Measurements from ENCODE around the gene DLEC1.
"Not testable (repeated sequence)": the region's sequence is repeated elsewhere in the genome, so short reads cannot be mapped to it uniquely, and the experiment has no call there.

Gene DLEC1

DNA sequence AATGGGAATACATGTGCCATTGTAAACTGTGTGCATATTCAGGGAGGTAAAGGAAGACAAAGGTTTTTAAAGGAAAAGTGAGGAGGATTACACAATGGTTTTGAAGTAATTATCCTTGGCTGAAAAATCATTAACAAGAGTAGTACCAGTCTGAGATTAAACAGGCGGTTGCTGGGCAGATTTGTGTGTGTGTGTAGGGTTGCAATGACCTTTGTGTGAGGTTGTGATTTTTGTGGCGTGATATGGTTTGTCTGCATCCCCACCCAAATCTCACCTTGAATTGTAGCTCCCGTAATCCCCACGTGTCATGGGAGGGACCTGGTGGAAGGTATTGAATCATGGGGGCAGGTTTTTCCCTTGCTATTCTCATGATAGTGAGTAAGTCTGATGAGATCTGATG is 7.0 kb downstream of the DLEC1 start:
- ChIA-PET POLR2A (no interaction called here), CTCF (no interaction called here)
- TF ChIP-seq, protein P1, sequence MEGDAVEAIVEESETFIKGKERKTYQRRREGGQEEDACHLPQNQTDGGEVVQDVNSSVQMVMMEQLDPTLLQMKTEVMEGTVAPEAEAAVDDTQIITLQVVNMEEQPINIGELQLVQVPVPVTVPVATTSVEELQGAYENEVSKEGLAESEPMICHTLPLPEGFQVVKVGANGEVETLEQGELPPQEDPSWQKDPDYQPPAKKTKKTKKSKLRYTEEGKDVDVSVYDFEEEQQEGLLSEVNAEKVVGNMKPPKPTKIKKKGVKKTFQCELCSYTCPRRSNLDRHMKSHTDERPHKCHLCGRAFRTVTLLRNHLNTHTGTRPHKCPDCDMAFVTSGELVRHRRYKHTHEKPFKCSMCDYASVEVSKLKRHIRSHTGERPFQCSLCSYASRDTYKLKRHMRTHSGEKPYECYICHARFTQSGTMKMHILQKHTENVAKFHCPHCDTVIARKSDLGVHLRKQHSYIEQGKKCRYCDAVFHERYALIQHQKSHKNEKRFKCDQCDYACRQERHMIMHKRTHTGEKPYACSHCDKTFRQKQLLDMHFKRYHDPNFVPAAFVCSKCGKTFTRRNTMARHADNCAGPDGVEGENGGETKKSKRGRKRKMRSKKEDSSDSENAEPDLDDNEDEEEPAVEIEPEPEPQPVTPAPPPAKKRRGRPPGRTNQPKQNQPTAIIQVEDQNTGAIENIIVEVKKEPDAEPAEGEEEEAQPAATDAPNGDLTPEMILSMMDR (IDR thresholded peaks at IDR 0.05; ENCODE audit: control extremely low read depth, extremely low read depth, low read depth, missing control alignments), result no peak
- DNase-seq (ENCODE audit: extremely low spot score), result no peak

DNA sequence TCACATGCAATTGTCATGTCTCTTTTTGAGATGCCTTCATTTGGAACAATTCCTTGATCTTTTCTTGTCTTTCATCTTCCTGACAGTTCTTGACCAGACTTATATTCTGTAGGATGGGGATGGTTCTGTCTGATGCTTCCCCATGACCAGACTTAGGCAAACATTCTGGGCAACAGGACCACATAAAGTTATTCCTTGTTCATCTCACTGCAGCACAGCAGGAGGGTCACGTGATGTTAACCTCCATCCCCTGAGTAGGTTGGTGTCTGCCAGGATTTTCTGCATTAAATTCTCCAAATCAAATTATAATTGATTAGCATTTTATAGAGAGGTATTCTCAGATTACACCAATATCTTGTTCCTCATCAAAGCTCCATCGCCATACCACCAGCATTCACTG is 7.8 kb downstream of the DLEC1 start:
- ChIA-PET CTCF (no interaction called here), POLR2A (no interaction called here)
- no peak for DNase-seq (ENCODE audit: extremely low spot score)
- TF ChIP-seq, protein P1 (IDR thresholded peaks at IDR 0.05; ENCODE audit: control extremely low read depth, extremely low read depth, low read depth, missing control alignments), result no peak

DNA sequence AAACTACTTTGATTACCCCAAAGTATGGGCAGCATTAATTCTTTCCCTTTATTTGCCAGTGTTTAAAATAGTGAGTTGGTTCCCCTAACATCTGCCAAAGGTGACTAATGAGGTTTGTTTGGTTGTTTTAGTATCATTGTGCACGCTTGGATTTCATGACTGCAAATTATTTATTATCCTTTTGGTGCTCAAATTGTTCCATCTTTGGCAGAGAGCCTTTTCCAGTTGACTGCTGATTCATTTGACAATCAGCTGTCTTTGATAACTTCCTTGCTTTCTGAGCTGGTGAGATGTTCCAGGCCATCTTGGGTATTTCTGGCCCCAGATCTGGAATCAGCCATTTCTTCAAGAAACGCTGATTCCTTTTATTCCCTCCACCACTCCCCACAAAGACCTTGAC is 8.9 kb downstream of the DLEC1 start:
- TF ChIP-seq, protein P1 (IDR thresholded peaks at IDR 0.05; ENCODE audit: control extremely low read depth, extremely low read depth, low read depth, missing control alignments), result no peak
- POLR2A ChIA-PET, result no interaction called here
- CTCF ChIA-PET, result no interaction called here
- DNase-seq (ENCODE audit: extremely low spot score), result no peak

DNA sequence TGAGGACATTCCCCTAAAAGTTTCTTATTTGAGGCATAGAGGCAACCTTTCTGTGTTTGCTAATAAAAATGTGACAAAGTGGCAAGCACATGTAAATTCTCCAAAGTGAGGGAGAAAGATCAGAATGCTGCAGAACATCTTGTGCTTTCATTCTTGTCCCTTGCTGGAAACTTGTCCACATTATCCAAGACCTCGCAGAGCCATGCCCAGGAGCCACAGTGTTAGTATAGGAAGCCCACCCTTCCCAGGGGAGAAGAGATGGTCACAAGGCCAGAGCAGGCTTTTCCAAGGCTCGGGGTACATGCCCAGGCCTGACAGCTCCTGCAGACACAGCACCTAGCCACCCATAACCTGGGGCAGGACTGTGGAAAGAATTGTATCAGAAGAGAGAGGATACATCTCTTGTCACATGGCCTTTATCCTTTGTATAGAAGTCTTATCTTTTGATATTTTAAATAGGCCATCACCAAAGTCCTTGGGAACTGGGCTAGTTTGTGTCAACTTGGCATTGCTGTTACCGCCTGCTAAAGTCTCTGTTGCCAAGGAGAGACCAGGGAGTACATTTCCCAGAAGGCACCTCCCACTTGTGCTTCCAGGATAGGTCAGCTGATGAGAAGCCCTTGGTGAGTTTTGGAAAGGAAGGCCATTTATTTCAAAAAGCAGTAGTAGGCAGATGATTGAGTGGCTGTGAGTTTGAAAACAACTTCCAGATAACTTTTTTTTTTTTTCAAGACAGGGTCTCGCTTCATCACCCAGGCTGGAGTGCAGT is 10.5 kb downstream of the DLEC1 start:
- TF ChIP-seq, protein P1 (IDR thresholded peaks at IDR 0.05; ENCODE audit: control extremely low read depth, extremely low read depth, low read depth, missing control alignments), result no peak
- CTCF ChIA-PET, result no interaction called here
- DNase-seq (ENCODE audit: extremely low spot score), result no peak
- POLR2A ChIA-PET, result interaction anchor here (0.6 kb wide), 1 partner anchor 11 kb away, joined by 3 read pairs; the partner anchor contains the start of gene DLEC1

DNA sequence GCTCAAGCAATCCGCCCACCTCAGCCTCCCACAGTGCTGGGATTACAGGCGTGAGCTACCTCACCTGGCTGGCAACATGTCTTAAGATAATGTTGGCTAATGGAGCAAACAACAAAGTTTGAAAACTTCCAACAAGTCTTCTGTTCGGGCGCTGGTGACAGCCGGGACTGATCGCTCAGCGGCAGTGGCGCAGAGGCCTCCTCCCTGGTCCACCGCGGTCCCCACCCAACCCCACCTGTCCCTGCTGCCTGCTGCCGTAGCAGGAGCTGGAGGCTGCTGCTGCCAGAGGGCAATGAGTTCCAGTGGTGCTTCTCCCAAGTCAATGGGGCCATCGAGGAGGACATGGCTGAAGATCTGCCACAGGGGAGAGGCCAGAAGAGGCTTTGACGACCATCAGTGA is 12.1 kb downstream of the DLEC1 start:
- ChIA-PET POLR2A (no interaction called here), CTCF (no interaction called here)
- TF ChIP-seq, protein P1 (IDR thresholded peaks at IDR 0.05; ENCODE audit: control extremely low read depth, extremely low read depth, low read depth, missing control alignments), result no peak
- no peak for DNase-seq (ENCODE audit: extremely low spot score)

DNA sequence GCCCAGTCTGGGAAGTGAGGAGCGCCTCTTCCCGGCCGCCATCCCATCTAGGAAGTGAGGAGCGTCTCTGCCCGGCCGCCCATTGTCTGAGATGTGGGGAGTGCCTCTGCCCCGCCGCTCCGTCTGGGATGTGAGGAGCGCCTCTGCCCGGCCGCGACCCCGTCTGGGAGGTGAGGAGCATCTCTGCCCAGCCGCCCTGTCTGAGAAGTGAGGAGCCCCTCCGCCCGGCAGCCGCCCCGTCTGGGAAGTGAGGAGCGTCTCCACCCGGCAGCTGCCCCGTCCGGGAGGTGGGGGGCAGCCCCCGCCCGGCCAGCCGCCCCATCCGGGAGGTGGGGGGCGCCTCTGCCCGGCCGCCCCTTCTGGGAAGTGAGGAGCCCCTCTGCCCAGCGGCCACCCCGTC is 14.3 kb downstream of the DLEC1 start:
- CTCF ChIA-PET, result interaction anchor here (2.1 kb wide), 1 partner anchor 56 kb away, joined by 6 read pairs; no protein-coding TSS in a partner anchor
- DNase-seq (ENCODE audit: extremely low spot score); POLR2A ChIA-PET: not testable (repeated sequence)

DNA sequence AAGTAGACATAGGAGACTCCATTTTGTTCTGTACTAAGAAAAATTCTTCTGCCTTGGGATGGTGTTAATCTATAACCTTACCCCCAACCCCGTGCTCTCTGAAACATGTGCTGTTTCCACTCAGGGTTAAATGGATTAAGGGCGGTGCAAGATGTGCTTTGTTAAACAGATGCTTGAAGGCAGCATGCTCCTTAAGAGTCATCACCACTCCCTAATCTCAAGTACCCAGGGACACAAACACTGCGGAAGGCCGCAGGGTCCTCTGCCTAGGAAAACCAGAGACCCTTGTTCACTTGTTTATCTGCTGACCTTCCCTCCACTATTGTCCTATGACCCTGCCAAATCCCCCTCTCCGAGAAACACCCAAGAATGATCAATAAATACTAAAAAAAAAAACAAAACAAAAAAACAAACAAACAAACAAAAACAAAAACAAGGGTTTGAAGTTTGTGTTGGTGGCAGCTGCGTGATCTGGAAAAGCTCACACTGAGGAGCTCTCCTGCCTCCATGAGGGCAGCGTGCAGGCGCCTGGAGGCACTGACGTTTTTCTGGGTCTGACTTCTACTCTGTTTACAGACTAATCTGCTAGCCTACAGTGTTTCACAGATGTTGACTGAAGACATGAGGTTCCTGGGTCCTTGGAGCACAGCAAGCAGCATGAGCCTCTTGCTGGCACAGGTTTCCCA is 14.9 kb downstream of the DLEC1 start:
- DNase-seq (ENCODE audit: extremely low spot score); POLR2A ChIA-PET: not testable (repeated sequence)
- CTCF ChIA-PET, result interaction anchor here (2.1 kb wide), 1 partner anchor 57 kb away, joined by 6 read pairs; no protein-coding TSS in a partner anchor

Data from GM10248 (cell line).